Measurements from ENCODE around the gene PLCL1.

Gene PLCL1

DNA sequence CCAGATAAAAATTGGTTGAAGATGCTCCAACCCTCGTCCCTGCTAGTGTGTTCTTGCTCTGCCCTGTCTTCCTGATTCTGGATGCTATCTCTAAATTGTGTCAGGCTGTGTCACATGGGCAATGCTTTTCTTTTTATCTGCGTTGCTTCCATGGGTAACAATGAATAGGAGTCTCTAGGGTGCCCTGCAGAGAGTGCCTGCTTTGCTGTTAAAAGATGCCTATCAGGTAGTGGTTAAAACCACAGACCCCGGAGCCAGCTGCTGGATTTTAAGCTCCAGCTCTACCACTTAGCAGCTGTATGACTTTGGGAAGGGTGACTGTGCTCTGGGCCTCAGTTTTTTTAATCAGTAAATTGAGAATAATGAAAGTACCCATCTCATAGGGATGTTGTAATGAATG lies 340.3 kb downstream of the PLCL1 start:
- no peak for TF ChIP-seq FOXP2 (optimal IDR thresholded peaks at IDR 0.05; ENCODE audit: borderline replicate concordance, extremely low read depth, extremely low read length, insufficient read depth)
- no peak for TF ChIP-seq POLR2AphosphoS5 (IDR thresholded peaks at IDR 0.05; ENCODE audit: low read depth, low read length)
- no peak for TF ChIP-seq SIN3A (IDR thresholded peaks at IDR 0.05; ENCODE audit: borderline replicate concordance, insufficient read depth, low read length)
- TF ChIP-seq TAF1 (IDR thresholded peaks at IDR 0.05; ENCODE audit: borderline replicate concordance, insufficient read depth, low read length) = no peak
- TF ChIP-seq, protein P1, sequence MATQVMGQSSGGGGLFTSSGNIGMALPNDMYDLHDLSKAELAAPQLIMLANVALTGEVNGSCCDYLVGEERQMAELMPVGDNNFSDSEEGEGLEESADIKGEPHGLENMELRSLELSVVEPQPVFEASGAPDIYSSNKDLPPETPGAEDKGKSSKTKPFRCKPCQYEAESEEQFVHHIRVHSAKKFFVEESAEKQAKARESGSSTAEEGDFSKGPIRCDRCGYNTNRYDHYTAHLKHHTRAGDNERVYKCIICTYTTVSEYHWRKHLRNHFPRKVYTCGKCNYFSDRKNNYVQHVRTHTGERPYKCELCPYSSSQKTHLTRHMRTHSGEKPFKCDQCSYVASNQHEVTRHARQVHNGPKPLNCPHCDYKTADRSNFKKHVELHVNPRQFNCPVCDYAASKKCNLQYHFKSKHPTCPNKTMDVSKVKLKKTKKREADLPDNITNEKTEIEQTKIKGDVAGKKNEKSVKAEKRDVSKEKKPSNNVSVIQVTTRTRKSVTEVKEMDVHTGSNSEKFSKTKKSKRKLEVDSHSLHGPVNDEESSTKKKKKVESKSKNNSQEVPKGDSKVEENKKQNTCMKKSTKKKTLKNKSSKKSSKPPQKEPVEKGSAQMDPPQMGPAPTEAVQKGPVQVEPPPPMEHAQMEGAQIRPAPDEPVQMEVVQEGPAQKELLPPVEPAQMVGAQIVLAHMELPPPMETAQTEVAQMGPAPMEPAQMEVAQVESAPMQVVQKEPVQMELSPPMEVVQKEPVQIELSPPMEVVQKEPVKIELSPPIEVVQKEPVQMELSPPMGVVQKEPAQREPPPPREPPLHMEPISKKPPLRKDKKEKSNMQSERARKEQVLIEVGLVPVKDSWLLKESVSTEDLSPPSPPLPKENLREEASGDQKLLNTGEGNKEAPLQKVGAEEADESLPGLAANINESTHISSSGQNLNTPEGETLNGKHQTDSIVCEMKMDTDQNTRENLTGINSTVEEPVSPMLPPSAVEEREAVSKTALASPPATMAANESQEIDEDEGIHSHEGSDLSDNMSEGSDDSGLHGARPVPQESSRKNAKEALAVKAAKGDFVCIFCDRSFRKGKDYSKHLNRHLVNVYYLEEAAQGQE (IDR thresholded peaks at IDR 0.05; ENCODE audit: insufficient read depth in 1 of 2, low read depth in 2 of 2, low read length in 2 of 2) = no peak

DNA sequence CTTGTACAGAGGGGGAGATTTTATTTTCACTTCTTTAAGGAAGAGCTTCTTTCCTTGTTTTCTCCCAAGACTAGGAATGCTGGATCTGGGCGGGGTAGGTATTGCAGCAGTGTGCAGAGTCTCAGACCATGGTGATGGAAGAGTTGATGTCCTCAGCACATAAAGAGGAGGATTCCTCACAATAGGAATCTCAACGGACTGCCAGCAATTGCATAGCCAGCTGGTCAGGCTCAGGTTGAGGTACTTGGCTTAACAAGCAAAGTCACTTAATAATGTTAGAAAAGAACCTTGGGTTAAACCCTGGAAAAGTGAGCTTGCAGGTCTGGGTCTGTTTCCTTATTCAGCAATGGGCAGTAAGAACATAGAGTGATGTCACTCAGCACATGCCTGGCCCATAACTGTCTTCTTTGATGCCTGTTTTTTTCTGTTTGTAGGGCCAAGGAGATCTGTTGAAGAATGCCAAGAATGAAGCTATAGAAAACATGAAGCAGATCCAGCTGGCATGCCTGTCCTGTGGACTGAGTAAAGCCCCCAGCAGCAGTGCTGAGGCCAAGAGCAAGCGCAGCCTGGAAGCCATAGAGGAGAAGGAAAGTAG lies 342.1 kb downstream of the PLCL1 start:
- no peak for TF ChIP-seq FOXP2 (optimal IDR thresholded peaks at IDR 0.05; ENCODE audit: borderline replicate concordance, extremely low read depth, extremely low read length, insufficient read depth)
- no peak for TF ChIP-seq POLR2AphosphoS5 (IDR thresholded peaks at IDR 0.05; ENCODE audit: low read depth, low read length)
- no peak for TF ChIP-seq TAF1 (IDR thresholded peaks at IDR 0.05; ENCODE audit: borderline replicate concordance, insufficient read depth, low read length)
- TF ChIP-seq, protein P1 (IDR thresholded peaks at IDR 0.05; ENCODE audit: insufficient read depth in 1 of 2, low read depth in 2 of 2, low read length in 2 of 2) = no peak
- no peak for TF ChIP-seq SIN3A (IDR thresholded peaks at IDR 0.05; ENCODE audit: borderline replicate concordance, insufficient read depth, low read length)

DNA sequence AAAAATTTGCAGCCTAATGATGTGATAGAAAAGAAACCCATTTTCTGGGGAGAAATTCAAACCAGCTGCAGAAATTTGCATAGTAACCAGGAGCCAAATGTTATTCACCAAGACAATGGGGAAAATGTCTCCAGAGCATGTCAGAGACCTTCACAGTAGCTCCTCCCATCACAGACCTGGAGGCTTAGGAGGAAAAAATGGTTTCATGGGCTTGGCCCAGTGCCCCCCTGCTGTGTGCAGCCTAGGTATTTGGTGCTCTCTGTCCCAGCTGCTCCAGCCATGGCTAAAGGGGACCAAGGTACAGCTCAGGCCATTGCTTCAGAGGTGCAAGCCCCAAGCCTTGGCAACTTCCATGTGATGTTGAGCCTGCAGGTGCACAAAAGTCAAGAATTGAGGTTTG lies 352.9 kb downstream of the PLCL1 start:
- no peak for TF ChIP-seq TAF1 (IDR thresholded peaks at IDR 0.05; ENCODE audit: borderline replicate concordance, insufficient read depth, low read length)
- TF ChIP-seq SIN3A (IDR thresholded peaks at IDR 0.05; ENCODE audit: borderline replicate concordance, insufficient read depth, low read length) = no peak
- no peak for TF ChIP-seq FOXP2 (optimal IDR thresholded peaks at IDR 0.05; ENCODE audit: borderline replicate concordance, extremely low read depth, extremely low read length, insufficient read depth)
- no peak for TF ChIP-seq POLR2AphosphoS5 (IDR thresholded peaks at IDR 0.05; ENCODE audit: low read depth, low read length)
- TF ChIP-seq, protein P1 (IDR thresholded peaks at IDR 0.05; ENCODE audit: insufficient read depth in 1 of 2, low read depth in 2 of 2, low read length in 2 of 2) = no peak

DNA sequence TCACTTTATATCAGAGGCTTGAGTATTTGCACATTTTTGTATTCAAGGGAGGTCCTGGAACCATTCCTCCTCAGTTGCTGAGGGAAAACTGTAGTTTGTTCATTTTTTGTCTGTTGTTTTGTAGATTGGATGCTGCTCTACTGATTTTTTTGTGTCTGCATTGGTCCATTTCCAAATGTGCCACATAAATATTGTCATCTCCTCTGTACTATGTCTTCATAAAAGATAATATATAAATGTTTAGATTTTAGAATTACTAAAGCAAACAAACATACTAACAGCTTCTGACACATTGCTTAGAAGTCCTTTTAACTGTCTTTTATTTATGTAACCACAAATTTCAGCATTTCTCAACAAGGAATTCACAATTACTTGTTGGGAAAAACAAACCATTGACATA lies 356.8 kb downstream of the PLCL1 start:
- TF ChIP-seq TAF1 (IDR thresholded peaks at IDR 0.05; ENCODE audit: borderline replicate concordance, insufficient read depth, low read length) = no peak
- TF ChIP-seq, protein P1 (IDR thresholded peaks at IDR 0.05; ENCODE audit: insufficient read depth in 1 of 2, low read depth in 2 of 2, low read length in 2 of 2) = no peak
- no peak for TF ChIP-seq POLR2AphosphoS5 (IDR thresholded peaks at IDR 0.05; ENCODE audit: low read depth, low read length)
- no peak for TF ChIP-seq FOXP2 (optimal IDR thresholded peaks at IDR 0.05; ENCODE audit: borderline replicate concordance, extremely low read depth, extremely low read length, insufficient read depth)
- TF ChIP-seq SIN3A (IDR thresholded peaks at IDR 0.05; ENCODE audit: borderline replicate concordance, insufficient read depth, low read length) = no peak

All from PFSK-1 (cell line).